ENCODE data around the gene SFRP2. TPM values are rescaled to one million over a fixed set of nuclear protein-coding genes. Genes with fewer than 3 reads are reported as not detected.

Gene SFRP2
- total and polyA plus RNA-seq, 10 of the 15 experiments (the other 5 are each of a cell fraction or from before 2014, with no cell fraction given), result 0.11 to 0.33 (median 0.16) TPM; not detected in 7

- TF ChIP-seq REST (IDR thresholded peaks at IDR 0.05; ENCODE audit: low read depth, low read length), result no peak
Observed at GRCh38 chr4:153748378-153748777, 40.5 kb downstream of the SFRP2 start (continued).

- FAIRE-seq (no peak), ATAC-seq (no peak), DNase-seq (ENCODE audit: low read depth, low spot score) (no peak)
- no peak overlapping the region for H3K9ac ChIP-seq (ENCODE audit: control insufficient read depth, insufficient read depth, low read length)
- ChIA-PET POLR2A (no interaction called here), CTCF (interaction anchor here (0.7 to 4.1 kb wide), 2 partner anchors 14 to 176 kb away, joined by 4 to 20 read pairs; no protein-coding TSS in a partner anchor), RAD21 (ENCODE audit: unreplicated experiment) (no interaction called here), SMC1A (ENCODE audit: uncharacterized antibody, unreplicated experiment) (no interaction called here)
- no TSS peak for BruUV-seq (replicated peaks)
- H3K36me3 ChIP-seq (ENCODE audit: control insufficient read depth in 2 of 2, insufficient read depth in 2 of 2, low read length in 1 of 2), result no peaks in the 10 kb centered on the region
- H3K4me2 ChIP-seq (ENCODE audit: control insufficient read depth, insufficient read depth), result no peak overlapping the region
- no peak overlapping the region for H3K4me3 ChIP-seq
- no peak overlapping the region for H2AFZ ChIP-seq (ENCODE audit: control insufficient read depth, low read depth, low read length)
- H3K4me1 ChIP-seq (ENCODE audit: control insufficient read depth, insufficient read depth, low read length), result no peaks in the 10 kb centered on the region
- H3K9me3 ChIP-seq (replicated peaks; ENCODE audit: control insufficient read depth, insufficient read depth, low read length), result no peaks in the 10 kb centered on the region
- intact Hi-C loops (cut with micrococcal nuclease; ENCODE audit: unreplicated experiment), result no loop called here
- no peaks in the 10 kb centered on the region; a peak in 1 of 4 replicates for H3K27me3 ChIP-seq (replicated peaks in 1 of 2; ENCODE audit: control insufficient read depth in 2 of 2, insufficient read depth in 2 of 2, low read length in 1 of 2)
- H3K27ac ChIP-seq (ENCODE audit: control insufficient read depth, insufficient read depth), result no peak overlapping the region
- no peaks in the 10 kb centered on the region for H4K20me1 ChIP-seq (ENCODE audit: control insufficient read depth, insufficient read depth)
- WGBS (ENCODE audit: insufficient coverage, insufficient replicate concordance, low lambda C conversion rate, missing lambda C conversion rate), result 31% methylated on average over 4 of the region's 4 CpGs
- H3K79me2 ChIP-seq (ENCODE audit: control insufficient read depth, insufficient read depth, low read length), result no peaks in the 10 kb centered on the region
- in situ Hi-C loops (cut with MboI), result loop anchor here (10.0 kb wide), 1 partner anchor 403 kb away; the partner anchor contains the start of gene MND1
- no peak for TF ChIP-seq RAD51 (IDR thresholded peaks at IDR 0.05)
- TF ChIP-seq MLLT1 (IDR thresholded peaks at IDR 0.05), result no peak
- TF ChIP-seq MTA3 (IDR thresholded peaks at IDR 0.05; ENCODE audit: borderline replicate concordance, low read length), result no peak
- no peak for TF ChIP-seq SMAD1 (IDR thresholded peaks at IDR 0.05; ENCODE audit: low read depth, partially characterized antibody)
- no peak for TF ChIP-seq RFX5 (IDR thresholded peaks at IDR 0.05; ENCODE audit: low read depth, low read length)
- no peak for TF ChIP-seq ZBTB4 (CRISPR knock-in tag; IDR thresholded peaks at IDR 0.05)
- no peak for TF ChIP-seq SP1 (IDR thresholded peaks at IDR 0.05; ENCODE audit: low read depth, low read length)
- TF ChIP-seq STAT1 (conservative IDR thresholded peaks at IDR 0.05), result no peak
- TF ChIP-seq POLR2AphosphoS2 (IDR thresholded peaks at IDR 0.05; ENCODE audit: low read depth, low read length), result no peak
- no peak for TF ChIP-seq PKNOX1 (IDR thresholded peaks at IDR 0.05)
- no peak for TF ChIP-seq USF2 (IDR thresholded peaks at IDR 0.05; ENCODE audit: borderline replicate concordance, low read depth, low read length)
Observed at GRCh38 chr4:153747406-153747955, 41.4 kb downstream of the SFRP2 start.
